Cardiac atrium fibroblast (primary cell): ENCODE data around the gene NEUROD2. TPM values are rescaled to one million over a fixed set of nuclear protein-coding genes. Genes with fewer than 3 reads are reported as not detected.

ENCODE experiments used
- total RNA-seq: library from RNA; depleted of rRNA; stranded (reverse); fragments of >200 nt; gene quantifications from 2 replicates; pipeline ENCODE4 v1.2.3, GENCODE V29; 2015

NEUROD2 gene
- total RNA-seq, result not detected in 2 replicates

DNA sequence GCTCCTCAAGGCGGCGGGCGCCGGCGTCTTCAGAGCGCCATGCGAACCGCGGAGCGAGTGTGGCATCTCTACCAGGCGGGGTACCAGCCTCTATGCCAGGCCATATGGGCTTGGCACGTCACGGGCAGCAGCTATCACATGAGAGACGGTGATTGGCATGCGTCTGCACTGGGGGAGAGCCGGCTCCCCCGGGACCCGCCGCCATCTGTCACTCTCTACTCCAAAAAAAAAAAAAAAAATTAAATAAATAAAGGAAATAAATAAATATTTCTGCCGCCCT lies at the start of gene NEUROD2:
Gene NEUROD2 (minus strand): TSS at position 70 of the 280 bp plus-strand sequence. CDS start 1,321 bp downstream, outside the sequence.

GRCh38 chr17:39636927-39637736 lies 29.4 kb upstream of the NEUROD2 start, which contains the start of gene STARD3:
STARD3 (plus strand) TSS chr17:39637144; CDS start chr17:39653532, 16,388 bp downstream.

GRCh38 chr17:39626171-39627046 lies 18.7 kb upstream of the NEUROD2 start, which contains the start of gene PPP1R1B:
PPP1R1B (plus strand) TSS chr17:39626952; CDS start chr17:39627393, 441 bp downstream.

Other genes starting within 250 kb of the NEUROD2 start
- 5.4 and 9.1 TPM in 2 replicates for gene FBXL20, start 206.3 kb downstream of the NEUROD2 start, total RNA-seq
- gene MED1, start 156.7 kb downstream of the NEUROD2 start, total RNA-seq, result 11.0 and 14.3 TPM in 2 replicates
- 13.0 and 21.1 TPM in 2 replicates for gene CDK12, start 146.4 kb downstream of the NEUROD2 start, total RNA-seq
- 3.4 and 3.9 TPM in 2 replicates for gene PPP1R1B, start 19.0 kb upstream of the NEUROD2 start, total RNA-seq
- gene STARD3, start 29.2 kb upstream of the NEUROD2 start, total RNA-seq, result 26.5 and 34.8 TPM in 2 replicates
- gene TCAP, start 57.4 kb upstream of the NEUROD2 start, total RNA-seq, result not detected in 2 replicates
- 0.65 TPM in 1 of 2 replicates, not detected in the other for gene PNMT, start 60.5 kb upstream of the NEUROD2 start, total RNA-seq
- gene PGAP3, start 80.1 kb upstream of the NEUROD2 start, total RNA-seq, result 7.0 and 14.1 TPM in 2 replicates
- gene ERBB2, start 92.1 kb upstream of the NEUROD2 start, total RNA-seq, result 38.3 and 48.1 TPM in 2 replicates
- gene MIEN1, start 122.6 kb upstream of the NEUROD2 start, total RNA-seq, result 42.8 and 51.5 TPM in 2 replicates
- 0.54 and 0.81 TPM in 2 replicates for gene GRB7, start 130.0 kb upstream of the NEUROD2 start, total RNA-seq